Stimulated activated CD8-positive, alpha-beta memory T cell treated with anti-CD3 and anti-CD28 coated beads, Interleukin-12 subunit alpha, Interleukin-12 subunit beta, amount 100 ng/mL, for 24 hours (primary cell): Measurements from ENCODE around the gene IRAK3.
"Not testable (repeated sequence)": the region's sequence is repeated elsewhere in the genome, so short reads cannot be mapped to it uniquely, and the experiment has no call there.

ENCODE experiments used
- DNase-seq: peaks from one replicate; pipeline ENCODE4 v3.0.0-alpha.2; 2020; ENCODE audit errors: extremely low read depth

Gene IRAK3

GRCh38 chr12:66170606-66171005 is 18.4 kb upstream of the IRAK3 start:
- DNase-seq, result no peak

DNA sequence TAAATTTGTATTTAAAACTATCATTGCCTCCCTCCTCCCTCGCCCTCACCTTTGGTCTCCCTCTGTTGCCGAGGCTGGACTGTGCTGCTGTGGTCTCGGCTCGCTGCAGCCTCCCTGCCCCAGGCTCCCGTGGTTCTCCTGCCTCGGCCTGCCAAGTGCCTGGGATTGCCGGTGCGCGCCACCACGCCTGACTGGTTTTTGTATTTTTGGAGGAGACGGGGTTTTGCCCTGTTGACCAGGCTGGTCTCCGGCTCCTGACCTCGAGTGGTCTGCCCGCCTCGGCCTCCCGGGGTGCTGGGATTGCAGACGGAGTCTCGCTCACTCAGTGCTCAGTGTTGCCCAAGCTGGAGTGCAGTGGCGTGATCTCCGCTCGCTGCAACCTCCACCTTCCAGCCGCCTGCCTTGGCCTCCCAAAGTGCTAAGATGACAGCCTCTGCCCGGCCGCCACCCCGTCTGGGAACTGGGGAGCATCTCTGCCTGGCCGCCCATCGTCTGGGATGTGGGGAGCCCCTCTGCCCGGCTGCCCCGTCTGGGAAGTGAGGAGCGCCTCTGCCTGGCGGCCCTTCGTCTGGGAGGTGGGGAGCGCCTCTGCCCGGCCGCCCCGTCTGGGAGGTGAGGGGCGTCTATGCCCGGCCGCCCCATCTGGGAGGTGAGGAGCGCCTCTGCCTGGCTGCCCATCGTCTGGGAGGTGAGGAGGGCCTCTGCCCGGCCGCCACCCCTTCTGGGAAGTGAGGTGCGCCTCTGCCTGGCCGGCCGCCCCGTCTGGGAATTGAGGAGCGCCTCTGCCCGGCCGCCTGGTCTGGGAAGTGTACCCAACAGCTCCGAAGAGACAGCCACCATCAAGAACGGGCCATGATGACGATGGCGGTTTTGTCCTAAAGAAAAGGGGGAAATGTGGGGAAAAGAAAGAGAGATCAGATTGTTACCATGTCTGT is 14.4 kb upstream of the IRAK3 start:
- DNase-seq, result not testable (repeated sequence)

DNA sequence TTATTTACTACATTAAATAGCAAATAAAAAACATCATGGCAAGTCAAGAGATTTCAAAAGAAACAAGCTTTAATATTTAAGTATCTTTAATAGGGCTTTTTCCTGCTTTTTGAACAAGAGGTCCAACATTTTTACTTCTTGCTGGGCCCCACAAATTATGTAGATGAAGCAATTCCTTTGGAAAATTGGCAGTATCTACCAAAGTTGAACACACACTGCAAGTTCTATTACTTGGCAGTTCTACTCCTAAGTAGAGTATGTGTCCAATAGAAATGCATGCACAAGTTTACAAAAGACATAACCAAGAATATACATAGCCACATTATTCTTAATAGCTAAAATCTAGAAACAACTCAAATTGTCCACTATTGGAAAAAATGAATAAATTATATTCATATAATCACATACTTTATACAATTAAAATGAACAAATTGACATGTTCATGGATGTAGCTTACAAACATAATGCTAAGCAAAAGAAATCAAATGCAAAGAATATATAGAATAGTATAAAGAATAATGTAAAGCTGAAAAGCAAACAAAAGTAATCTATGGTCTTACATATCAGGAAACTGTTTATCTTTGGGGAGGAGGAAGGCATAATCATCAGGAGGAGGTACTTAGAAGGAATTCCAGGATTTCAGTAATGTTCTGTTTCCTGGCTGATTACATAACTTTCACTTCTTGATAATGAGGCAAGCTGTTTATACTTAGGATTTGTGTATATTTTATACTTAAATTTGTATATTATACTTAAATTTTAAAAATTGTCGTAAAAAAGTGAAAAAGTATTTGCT is 12.7 kb upstream of the IRAK3 start:
- DNase-seq, result no peak

DNA sequence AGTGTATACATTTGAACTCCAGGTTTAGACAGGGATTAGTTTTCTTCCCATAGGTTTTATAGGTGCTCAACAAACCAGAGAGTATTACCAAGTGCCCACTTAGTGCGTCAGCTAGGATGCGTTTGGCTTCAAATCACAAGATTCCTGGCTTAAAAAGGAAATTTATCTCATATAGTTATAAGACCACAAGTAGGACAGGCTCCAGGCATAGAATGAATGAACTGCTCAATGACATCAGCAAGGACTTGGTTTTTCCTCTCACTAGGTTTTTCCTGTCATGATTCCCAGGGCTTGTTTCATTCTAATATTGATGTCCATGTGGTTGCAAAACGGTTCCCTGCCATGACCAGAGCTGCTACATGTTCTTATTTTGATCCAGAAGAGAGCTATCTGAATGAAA is 6.1 kb upstream of the IRAK3 start:
- DNase-seq, result no peak

GRCh38 chr12:66184822-66185221 is 4.2 kb upstream of the IRAK3 start:
- not testable (repeated sequence) for DNase-seq

- DNase-seq, result no peak
These were observed 2.0 kb upstream of the IRAK3 start for GRCh38 chr12:66187036-66187435.

- DNase-seq, result no peak
These were observed 1.2 kb upstream of the IRAK3 start for GRCh38 chr12:66187821-66188220.

- DNase-seq, result no peak
These were observed 451 bp downstream of the IRAK3 start for GRCh38 chr12:66189486-66189843.

GRCh38 chr12:66189889-66190288 is 875 bp downstream of the IRAK3 start:
- DNase-seq, result no peak

DNA sequence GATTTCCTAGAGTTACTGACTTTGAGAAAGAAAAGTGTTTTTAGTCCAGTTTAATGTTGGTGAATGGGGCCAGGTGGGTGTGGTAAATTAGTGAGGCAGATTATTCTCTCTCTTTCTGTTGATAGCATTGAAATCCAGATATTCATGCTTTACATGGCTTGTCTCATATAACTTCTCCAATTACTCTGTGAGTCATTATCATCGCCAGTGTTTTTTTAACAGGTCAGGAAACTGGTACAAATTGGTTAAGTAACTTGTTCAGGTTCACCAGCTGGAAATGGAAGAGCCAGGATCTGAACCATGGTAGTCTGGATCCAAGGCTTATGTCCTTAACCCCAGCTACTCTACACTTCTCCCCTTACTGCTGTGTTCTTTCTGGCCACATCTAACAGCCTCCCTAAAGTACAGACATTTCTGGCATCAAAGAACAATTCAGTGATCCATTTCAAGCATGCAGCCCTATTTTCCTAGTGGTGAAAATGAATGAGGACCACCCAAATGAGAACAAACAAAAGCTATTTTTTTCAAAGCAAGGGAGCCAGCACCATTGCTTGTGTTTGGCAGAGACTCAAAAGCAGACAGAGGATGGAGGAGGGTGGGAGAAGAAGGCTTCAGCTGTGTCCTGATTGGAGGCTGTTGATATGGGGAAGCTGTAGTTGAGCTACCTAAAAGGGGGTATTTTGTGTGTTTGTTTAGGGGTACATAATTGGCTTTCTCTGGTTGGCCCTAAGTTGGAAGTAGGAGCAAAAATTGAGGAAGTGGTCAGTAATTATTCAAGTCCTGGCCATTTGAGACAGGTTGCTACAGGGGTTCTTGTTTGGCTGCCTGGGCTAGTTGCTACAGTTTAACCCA is 1.7 kb downstream of the IRAK3 start:
- no peak for DNase-seq

- DNase-seq, result no peak
These were observed 2.6 kb downstream of the IRAK3 start for GRCh38 chr12:66191547-66192126.

DNA sequence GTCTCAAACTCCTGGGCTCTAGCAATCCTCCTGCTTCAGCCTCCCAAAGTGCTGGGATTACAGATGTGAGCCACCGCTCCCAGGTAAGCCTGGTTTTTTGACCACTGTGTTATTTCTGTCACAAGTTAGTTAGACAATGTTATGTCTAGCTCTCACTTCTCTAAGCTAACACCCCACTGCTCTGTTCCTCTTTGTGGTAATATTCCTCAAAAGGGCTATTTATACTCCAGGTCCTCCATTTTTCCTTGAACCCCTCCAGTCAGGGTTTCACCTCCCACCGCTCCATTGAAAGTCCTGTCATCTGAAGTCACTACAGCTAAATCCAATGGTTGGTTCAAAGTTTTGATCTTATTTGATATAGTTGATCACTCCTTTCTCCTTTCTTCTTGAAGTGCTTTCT is 5.1 kb downstream of the IRAK3 start:
- no peak for DNase-seq

DNA sequence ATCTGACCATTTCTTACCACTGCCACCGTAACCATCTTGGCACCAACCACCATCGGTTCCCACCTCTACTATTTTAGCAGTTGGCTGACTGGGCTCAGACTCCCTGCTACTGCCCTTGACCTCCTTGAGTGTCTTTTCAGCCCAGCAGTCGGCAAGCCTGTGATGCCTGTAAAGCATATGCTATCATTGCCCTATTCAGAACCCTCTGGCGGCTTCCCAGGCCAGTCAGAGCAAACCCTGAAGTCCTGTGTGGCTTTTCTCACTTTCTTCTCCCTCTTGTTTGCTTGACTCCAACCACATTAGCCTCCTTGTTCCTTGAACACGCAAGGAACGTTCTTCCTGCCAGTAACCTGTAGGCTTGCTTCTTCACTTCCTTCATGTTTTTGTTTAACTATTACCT is 6.2 kb downstream of the IRAK3 start:
- no peak for DNase-seq

- DNase-seq, result no peak
These were observed 7.8 kb downstream of the IRAK3 start for GRCh38 chr12:66196806-66197205.

- DNase-seq, result no peak
These were observed 8.5 kb downstream of the IRAK3 start for GRCh38 chr12:66197495-66197921.

DNA sequence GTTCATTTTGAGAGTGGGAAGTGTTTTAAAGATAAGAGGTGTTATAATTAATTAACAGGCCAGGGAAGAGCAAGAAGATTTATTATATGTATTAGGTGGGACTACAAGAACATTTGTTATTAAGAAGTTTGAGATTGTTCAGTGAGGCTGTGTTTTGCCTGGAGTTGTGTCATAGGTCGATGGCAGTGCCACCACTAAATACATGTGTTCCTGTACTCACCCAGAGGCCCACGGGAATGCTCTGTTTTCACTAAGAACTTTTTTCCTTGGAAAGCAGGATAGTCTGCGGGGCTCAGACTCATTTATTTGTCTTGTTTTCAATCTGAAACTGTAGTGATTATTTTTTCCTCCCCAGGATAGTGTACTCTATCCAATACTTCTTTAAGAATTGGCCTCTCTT is 10.1 kb downstream of the IRAK3 start:
- DNase-seq, result no peak

GRCh38 chr12:66199831-66200509 is 11.0 kb downstream of the IRAK3 start:
- DNase-seq, result no peak

- DNase-seq, result no peak
These were observed 14.8 kb downstream of the IRAK3 start for GRCh38 chr12:66203820-66204219.

DNA sequence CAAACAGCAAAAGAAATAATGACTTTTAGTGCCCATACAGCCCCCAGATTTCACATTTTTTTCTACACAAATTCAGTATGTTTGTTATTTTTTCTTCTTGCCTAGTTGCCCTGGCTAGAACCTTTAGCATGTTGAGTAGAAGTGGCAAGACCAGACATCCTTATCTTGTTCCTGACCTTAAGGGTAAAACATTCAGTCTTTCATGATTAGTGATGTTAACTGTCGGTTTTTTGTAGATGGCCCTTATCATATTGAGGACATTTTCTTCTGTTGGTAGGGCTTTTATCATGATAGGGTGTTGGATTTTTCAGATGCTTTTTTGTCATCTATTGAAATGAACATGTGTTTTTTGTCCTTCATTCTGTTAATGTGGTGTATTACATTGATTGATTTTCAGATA is 17.1 kb downstream of the IRAK3 start:
- no peak for DNase-seq

DNA sequence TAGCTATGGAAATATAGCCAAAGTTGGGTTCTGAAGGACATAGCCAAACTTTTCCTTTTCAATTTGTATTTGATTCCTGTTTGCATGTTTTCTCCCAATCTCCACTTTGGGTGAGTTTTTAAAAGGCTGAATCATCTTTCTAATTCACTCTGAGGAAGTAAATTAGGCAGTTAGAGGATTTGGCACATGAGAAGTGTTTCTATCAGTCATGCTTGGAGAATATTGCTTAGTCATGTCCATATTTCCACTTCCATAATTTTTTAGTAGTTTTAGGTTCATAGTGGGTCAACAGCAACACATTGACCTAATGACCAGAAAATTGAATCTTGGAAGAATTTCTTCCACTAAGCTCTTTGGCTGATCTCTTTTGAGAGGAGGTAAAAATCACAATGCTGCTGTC is 21.8 kb downstream of the IRAK3 start:
- no peak for DNase-seq

GRCh38 chr12:66211573-66211972 is 22.6 kb downstream of the IRAK3 start:
- DNase-seq, result not testable (repeated sequence)
